LHCN-M2 (cell line): ENCODE data around the gene ZDHHC14. TPM values are rescaled to one million over a fixed set of nuclear protein-coding genes. Genes with fewer than 3 reads are reported as not detected.
"Not testable (repeated sequence)": the region's sequence is repeated elsewhere in the genome, so short reads cannot be mapped to it uniquely, and the experiment has no call there.

Experiments
- DNase-seq: peaks from one replicate; pipeline ENCODE4 v3.0.0-alpha.2; 2012; ENCODE audit warnings: low read depth
- total RNA-seq: library from RNA; depleted of rRNA; stranded (reverse); fragments of >200 nt; gene quantifications from 2 replicates; pipeline ENCODE4 v1.2.3, GENCODE V29; 2014

Gene ZDHHC14
- total RNA-seq, 1 experiment from 2014 or later = 2.2 TPM

DNA sequence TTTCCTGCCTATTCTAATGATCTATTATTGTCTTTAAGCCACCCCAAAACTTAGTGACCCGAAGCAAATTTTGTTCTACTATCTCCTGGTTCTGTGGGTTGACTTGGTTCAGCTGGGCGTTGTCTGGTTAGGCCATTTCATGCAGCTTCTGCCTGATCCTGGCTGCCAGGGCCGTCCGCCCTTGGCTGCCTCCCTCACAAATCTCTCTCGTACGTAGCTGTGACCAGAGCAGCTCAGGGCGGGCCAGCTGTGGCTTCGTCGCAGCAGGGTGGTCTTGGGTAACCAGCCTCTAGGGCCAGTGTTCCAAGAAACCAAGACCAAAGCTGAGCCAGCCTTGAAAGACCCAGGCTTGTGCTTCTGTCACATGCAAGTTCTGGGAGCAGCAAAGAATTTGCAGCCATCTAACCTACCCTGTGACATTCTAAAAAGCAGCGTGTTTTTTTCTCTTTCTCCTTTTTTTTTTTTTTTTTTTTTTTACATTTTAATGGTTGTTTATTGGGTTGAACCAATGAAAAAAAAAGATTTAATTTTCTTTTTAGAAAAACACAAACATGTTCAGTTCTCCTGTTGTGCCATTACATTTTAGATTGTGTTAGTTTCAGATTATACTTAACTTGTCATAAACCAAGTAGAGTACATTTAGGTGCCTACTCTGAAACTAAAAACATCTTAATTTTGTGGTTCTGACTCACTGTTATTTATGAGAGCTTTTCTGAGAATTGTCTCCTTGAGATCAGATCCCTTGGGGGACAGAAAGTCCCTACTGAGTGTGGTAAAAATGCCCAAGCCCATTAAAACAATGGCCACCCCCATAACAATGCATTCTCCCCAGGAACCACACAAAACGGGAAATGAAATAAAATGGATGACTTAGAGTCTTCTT is 83.9 kb downstream of the ZDHHC14 start:
- no peak for DNase-seq

DNA sequence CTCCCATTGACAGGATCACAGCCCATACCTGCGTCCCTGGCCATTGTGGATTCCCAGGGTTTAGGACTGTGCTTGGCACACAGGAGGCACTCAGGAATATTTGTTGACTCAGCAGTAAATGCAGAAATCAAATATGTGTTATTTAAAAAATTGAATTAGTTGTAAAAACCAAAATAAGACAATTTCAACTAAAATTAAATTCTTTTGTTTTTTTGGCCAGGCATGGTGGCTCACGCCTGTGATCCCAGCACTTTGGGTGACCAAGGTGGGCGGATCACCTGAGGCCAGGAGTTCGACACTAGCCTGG is 85.3 kb downstream of the ZDHHC14 start:
- DNase-seq = no peak

DNA sequence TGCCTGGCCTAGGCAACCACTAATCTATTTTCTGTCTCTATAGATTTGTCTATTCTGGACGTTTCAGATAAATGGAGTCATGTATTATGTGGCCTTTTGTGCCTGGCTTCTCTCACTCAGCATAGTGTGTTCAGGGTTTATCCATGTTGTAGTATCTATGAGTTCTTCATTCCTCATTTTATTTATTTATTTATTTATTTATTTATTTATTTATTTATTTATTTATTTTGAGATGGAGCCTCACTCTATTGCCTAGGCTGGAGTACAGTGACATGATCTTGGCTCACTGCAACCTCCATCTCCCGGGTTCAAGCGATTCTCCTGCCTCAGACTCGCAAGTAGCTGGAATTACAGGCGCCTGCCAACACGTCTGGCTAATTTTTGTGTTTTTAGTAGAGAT is 86.3 kb downstream of the ZDHHC14 start:
- DNase-seq = not testable (repeated sequence)

DNA sequence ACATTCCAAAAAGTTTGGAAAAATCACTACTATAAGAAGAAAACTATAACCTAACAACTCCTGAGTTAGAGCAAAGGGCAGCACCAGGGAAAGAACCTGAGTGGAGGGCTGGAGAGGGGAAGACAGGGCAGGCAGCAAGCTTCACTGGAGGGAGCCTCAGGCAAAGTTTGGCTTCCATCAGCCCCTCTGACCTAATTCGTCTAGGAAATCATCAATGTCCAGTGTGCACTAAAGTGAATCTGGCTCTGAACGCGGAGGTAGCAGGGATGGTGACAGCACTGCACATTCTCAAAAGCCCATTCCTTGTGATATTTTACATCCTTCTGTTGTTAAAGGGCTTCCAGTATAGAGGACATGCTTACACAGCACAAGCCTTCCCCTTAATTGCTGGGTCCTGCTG is 87.1 kb downstream of the ZDHHC14 start:
- DNase-seq = no peak

DNA sequence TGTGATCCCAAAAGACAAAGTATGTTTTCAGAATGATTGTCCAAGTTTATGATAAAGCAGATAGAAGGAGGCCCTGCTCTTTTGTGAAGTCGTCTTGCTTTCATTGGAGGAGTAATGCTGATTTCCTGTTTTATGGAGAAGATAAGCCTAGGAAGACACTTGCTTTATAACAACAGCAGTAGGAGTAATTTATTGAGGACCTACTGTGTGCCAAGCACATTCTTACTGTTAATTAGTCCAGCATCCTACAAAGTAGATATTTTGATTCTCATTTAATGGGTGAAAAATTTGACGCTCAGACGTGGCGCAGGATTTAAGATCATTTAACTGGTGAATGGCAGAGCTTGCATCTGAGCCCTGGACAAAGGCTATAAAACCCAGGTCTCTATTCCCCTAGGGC is 87.6 kb downstream of the ZDHHC14 start:
- no peak for DNase-seq

DNA sequence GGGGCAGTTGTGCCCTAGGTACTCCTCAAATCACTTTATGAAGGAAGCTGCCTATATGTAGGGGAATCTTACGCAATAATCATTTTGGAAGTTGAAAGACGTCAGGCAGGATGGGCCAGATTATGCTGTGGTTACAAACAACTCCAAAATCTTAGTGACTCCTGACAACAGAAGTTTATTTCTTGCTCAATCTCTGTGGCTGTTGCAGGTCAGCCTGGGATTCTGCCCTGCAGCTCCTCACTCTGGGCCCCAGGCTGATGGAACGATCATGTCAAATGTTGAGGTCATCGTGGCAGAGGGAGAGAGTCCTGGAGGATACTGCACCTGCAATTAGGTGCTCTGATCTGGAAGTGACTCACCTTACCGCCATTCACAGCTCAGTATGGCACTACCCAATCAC is 88.4 kb downstream of the ZDHHC14 start:
- DNase-seq = no peak

DNA sequence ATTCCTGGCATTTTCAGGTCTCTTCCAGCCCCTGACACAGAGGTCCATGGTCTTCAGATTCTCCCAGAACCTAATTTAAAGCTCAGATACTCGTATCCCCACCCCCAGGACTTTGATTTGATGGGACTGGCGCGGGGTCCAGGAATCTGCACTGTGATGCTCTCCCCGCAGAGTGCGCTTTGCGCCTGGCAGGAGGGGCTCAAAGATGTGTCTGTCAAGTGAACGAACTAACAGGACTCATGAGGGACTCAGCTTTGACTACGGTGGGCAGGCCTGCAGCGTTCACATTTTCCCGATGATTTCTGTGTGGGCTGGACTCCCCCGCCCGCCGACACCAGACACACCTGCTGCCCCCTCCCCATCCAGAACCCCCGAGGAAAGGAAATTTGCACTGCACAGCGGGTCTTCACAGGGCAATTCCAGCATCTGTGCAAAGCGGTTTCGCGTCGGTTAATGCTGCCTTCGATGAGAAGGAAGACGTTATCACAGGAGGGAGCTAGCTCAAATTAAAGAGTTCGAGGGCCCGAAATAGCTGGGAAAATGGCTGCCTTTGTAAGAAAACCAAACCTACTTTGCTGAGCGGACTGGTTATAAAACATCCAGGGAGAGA is 90.2 kb downstream of the ZDHHC14 start:
- no peak for DNase-seq

DNA sequence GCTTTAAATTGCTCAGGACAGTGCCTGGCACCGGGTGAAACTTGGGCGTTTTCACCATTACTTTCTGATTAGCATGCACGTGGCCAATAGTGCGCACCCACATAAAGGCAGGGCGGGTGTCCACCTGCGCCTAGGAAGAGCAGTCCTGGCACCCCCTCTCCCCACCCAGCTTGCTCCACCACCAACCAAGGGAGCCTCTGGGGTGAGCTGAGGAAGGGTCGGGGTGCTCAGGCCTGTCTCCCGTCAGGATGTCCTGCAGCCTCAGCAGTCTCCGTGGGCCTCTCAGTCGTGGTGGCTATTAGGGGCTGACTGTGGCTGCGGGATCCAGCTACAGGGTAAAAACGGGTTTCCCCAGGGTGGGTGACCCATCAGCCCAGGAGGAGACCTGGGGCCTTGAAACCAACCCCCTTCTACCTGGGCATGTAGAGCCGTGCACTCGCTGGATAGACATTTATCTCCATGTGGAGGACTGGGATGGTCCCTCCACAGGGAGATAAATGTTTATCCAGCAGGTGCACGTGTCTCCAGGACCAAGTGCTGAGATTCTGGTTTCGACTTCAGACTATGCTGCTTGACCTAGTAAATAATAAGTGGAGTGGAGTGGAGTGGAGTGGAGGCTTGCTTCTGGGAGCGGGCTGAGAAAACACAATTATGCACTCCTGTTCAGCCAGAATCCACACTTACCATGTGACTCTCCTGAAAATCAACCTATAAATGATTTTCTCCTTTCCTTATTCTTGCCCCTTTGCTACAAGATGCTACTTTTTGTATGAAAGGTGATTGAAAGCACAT is 91.1 kb downstream of the ZDHHC14 start:
- no peak for DNase-seq

DNA sequence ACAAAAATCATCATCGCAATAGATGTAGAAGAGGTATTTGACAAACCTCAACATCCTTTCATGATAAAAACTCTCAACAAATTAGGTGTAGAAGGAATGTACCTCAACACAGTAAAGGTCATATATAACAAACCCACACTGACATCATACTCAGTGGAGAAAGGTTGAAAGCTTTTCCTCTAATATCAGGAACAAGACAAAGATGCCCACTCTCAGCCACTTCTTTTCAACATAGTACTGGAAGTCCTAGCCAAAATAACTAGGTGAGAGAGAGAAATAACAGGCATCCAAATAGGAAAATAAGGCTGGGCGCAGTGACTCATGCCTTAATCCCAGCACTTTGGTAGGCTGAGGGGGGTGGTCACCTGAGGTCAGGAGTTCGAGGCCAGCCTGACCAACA is 95.8 kb downstream of the ZDHHC14 start:
- DNase-seq = no peak

DNA sequence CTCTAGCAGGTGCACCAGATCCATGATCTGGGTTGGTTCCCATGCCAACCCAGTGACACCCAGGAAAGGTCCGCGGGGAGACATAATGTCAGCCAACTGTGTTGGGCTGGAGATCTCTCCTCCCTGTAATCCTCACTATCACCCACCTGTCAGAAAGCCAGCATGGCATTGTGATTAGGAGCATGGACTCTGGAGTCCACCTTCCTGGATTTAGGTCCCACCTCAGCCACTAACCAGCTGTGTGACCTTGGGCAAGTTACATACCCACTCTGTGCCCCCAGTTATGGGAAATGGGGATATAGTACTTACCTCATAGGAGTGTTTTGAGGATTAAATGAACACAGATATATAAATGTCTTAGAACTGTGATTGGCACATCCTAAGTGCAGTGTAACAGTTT is 97.9 kb downstream of the ZDHHC14 start:
- DNase-seq = no peak

DNA sequence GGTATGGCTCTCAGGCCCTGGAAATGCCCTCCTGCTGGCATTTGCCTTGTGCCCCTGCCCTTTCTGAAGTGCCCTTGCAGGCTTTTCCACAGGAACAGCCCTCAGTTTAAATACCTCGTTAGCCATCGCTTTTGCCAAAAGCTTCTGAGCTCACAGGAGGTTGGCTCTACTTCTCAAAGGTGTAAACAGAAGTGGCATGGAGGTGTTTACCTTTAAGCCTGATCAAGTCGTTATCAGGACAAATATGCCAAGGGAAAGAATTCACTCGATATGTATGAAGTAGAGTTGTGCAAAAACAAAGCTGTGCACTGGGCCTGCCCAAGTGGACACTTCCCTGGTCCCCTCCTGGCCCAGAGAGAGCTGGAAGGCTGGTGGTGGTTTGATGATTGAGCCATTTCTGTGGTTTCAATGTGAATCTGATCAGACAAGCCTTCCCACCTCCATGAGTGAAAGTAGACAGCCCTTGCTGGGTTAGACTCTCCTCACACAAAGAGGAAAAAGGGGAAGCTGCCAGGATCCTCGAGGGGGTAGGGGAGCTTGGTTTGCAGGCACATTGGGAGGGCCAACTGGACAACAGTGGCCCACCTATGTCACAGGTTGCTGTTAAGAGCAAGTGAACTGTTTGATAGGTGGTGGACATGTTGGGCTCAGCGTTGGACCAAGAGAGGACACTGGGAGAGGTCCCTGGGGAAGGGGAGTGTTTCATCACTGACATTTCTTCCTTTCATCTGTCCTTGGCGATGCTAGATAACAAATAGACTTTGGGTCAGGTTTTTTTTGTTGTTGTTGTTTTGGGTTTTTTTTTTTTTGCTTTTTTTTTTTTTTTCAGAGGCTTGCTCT is 98.7 kb downstream of the ZDHHC14 start:
- no peak for DNase-seq

DNA sequence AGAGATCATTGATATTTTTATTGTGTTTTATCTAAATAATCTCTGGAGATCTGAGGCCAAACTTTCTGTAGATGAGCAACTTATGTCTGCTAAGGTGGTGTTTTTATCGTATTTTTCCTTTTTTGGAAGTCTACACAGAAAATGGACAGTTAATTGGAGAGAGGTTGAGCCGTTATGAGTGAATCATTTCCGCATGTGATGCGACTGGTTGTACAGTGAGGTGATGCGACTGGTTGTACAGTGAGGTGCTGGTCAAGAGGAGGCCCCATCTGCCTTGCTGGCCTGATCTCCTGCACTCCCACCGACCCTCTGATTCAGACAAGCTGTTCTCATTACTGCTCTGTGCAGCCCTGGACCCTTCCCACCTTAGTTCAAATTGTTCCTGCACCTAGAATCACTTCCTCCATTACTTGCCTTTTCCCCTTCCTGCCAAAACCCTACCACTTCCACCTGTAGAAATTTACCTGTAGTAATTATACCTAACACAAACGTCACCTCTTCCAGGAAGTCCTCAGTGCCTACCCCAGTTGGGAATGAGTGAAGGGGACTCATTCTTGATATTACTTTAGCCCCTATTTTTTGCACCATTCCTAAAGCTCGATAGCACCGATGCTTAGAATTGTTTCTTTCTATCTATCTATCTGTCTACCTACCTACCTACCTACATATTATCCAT is 100.3 kb downstream of the ZDHHC14 start:
- DNase-seq = no peak

DNA sequence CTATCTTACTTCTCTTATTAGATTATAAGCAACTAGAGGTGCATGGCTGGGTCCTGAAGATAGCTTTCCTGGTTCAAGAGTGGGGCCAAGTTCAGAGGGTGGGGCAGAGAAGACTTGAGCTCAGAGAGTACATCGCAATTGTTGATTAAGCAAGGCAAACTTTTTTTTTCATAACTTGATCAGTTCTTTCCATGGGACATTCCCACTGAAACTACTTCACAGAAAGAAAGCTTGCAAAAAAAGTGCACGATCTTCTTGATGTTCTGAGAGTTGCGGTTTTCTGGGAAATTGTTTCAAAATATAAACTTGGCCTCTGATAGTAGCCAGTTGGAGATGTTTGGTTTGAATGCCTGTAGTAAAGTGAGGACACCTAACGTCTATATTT is 100.9 kb downstream of the ZDHHC14 start:
- DNase-seq = no peak

DNA sequence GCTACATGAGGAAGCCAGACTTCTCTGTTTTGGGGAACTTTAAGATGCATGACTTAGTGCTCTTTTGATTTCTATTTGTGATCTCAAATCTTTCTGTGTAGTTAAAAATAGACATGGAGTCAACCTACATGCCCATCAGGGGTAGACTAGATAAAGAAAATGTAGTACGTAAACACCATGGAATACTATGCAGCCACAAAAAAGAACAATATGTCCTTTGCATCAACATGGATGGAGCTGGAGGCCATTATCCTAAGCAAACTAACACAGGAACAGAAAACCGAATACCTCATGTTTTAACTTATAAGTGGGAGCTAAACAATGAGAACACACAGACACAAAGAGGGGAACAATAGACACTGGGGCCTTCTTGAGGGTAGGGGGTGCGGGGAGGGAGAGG is 102.8 kb downstream of the ZDHHC14 start:
- no peak for DNase-seq

DNA sequence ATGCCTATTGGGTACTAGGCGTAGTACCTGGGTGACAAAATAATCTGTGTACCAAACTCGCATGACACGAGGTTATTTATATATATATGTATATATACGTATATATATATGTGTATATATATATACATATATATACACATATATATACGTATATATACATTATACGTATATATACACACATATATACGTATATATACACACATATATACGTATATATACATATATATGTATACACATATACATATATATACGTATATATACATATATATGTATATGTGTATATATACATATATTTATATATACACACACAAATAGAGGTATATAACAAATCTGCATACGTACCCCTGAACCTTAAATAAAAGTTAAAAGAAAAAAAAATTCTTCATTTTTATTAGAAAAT is 103.2 kb downstream of the ZDHHC14 start:
- no peak for DNase-seq

DNA sequence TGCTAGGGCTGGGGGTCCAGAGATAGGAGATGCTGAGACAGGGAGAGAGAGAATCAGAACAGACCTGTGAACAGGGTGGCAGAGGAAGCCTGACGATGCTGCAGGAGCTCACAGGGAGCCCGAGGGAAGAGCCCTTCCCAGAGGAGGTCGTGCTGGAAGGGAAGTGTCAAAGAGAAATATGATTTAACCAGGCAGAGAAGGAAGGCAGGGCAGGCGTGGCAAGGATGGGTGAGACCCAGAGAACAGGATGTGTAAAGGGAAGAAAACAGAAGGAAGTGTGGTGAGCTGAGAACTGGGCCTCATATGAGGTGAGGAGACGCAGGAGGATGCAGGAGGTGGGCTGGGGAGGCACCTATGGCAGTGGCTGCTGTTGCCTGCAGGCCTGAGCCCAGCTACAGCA is 105.6 kb downstream of the ZDHHC14 start:
- DNase-seq = no peak

DNA sequence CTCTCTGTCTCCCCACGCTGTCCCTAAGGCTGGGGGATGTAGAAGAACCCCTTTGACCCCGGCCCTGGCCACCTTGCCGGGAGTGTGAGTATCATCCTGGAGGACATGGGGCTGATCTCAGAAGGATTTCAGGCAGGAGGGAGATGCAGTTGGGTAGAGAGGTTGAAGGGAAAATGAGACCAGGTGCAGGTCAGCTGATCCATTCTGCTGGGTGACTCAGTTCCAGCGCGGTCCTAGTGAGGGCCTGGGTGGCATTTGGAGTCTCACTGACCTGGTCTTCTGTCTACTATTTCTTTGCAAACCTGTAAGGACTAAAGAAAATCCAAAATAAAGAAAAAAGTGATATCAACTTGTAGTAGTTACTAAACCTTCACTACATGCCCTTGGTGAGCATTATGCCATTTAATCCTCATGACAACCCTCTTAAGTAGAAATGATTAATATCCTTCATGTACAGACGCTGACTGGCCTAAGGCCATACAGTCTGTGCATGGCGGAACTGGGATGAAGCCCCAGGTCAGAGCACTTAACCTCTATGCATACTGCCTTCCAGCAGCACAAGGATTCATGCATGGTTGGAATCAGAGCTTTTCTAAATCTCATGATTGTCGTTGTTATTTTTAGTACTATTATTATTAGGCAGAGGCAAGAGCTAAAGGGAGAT is 106.3 kb downstream of the ZDHHC14 start:
- no peak for DNase-seq

DNA sequence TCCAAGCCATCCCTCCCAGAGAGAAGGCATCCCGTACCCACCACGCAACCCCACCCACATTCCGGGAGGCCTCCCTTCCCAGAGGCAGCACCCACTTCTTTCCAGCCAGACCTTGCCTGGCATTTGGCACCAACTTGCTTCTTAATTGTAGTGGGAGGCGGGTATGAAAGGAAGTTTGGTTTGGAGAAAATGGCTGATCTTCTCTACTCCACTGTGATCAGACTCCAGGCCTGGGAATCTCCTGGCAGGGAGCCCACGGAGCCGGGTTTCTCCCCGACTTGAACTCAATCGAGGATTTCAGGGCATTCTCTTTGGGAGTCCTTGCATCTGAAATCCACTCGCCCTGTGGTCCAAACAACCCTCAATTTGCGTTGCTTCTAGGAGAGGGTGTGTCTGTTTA is 107.1 kb downstream of the ZDHHC14 start:
- no peak for DNase-seq

DNA sequence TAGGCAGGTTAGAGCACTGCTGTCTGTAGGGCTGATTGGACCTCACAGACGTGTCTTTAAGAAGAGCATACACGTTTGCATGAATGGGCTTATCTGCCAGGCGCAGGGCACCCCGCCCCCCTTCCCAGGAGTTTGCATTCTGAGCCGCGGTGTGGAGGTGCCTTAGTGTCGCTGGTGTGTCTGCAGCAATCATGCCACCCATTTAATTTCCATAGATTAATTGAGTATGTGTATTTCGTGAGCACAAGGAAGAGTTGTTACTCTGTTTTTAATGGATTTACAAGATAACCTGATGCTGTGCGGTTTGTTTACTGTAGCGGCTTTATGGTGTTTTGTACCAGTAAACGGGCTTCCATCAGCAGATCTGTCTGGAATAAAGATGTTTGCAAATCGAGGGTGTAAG is 107.7 kb downstream of the ZDHHC14 start:
- DNase-seq = no peak

DNA sequence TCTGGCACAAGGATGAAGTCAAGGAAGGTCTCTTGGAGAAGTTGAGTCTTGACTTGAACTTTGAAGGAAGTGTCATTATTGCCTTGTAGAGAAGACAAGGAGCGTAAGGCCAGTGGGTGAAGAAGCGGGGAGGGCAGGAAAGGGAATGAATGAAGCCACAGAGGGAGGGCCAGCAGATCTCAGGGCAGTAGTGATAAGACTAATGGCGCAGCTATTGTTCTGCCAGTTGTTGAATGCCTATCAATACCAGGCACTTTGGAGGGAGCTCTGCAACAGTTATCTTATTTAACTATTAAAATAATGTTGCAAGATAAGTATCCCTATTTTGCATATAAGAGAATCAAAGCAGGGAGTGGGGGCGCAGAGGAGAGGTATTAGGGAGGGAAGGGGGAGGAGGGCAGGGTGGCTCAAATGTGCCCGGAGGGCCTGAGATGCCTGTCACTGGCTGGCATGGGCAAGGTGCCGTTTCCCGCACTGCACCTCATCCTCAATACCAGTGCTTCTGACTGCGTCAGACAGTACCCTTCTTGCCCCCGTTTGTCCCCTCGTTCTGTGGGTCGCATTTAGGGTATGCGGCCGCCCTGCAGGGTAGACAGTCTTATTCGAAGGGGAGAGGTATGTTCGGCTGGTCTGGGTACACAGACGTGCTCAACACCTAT is 109.8 kb downstream of the ZDHHC14 start:
- DNase-seq = no peak
